ENCODE data around the gene TTC13.

TTC13 gene

GRCh38 chr1:230898748-230899147 lies 79.9 kb downstream of the TTC13 start:
- H3K4me3 ChIP-seq (ENCODE audit: low read length) = no peak overlapping the region
- no peak for TF ChIP-seq ZNF274 (IDR thresholded peaks at IDR 0.05; ENCODE audit: low read depth, low read length)

GRCh38 chr1:230898144-230898543 lies 80.5 kb downstream of the TTC13 start:
- no peak overlapping the region for H3K4me3 ChIP-seq (ENCODE audit: low read length)
- no peak for TF ChIP-seq ZNF274 (IDR thresholded peaks at IDR 0.05; ENCODE audit: low read depth, low read length)

DNA sequence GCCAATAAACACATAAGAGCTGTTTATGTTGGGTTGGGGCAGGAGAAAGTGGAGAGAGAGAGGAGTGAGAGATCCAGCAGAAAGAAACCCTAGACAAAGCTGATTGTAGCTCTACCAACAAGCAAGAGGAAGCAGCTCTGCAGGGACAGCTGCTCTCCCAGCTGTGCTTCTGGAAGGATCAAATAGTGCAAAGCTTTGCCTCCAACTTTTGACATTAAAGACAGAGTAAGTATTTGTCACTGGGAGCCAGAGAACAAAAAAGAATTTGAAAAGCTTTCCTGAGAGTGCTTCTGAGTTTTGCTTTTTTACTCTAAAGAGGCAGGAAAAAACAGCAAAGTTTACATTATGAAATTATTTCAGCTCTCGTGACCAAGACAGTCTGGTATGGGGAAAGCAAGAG lies 81.9 kb downstream of the TTC13 start:
- no peak for TF ChIP-seq ZNF274 (IDR thresholded peaks at IDR 0.05; ENCODE audit: low read depth, low read length)
- no peak overlapping the region for H3K4me3 ChIP-seq (ENCODE audit: low read length)

DNA sequence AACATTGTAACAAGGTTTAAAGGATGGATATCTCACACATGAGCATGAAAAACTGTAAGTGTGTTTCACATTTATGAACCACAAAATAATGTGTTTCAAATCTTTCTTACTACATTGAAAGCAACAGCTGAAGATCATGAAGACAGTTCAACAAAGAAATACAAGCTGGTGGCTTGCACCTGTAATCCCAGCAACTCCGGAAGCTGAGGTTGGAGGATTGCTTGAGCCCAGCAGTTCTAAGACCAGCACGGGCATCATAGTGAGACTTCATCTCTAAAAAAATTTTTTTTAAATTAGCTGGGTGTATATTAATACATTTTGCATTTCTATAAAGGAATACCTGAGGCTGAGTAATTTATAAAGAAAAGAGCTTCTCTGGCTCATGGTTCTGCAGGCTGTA lies 83.2 kb downstream of the TTC13 start:
- no peak for TF ChIP-seq ZNF274 (IDR thresholded peaks at IDR 0.05; ENCODE audit: low read depth, low read length)
- no peak overlapping the region for H3K4me3 ChIP-seq (ENCODE audit: low read length)

GRCh38 chr1:230894664-230895063 lies 84.0 kb downstream of the TTC13 start:
- no peak overlapping the region for H3K4me3 ChIP-seq (ENCODE audit: low read length)
- TF ChIP-seq ZNF274 (IDR thresholded peaks at IDR 0.05; ENCODE audit: low read depth, low read length) = no peak

DNA sequence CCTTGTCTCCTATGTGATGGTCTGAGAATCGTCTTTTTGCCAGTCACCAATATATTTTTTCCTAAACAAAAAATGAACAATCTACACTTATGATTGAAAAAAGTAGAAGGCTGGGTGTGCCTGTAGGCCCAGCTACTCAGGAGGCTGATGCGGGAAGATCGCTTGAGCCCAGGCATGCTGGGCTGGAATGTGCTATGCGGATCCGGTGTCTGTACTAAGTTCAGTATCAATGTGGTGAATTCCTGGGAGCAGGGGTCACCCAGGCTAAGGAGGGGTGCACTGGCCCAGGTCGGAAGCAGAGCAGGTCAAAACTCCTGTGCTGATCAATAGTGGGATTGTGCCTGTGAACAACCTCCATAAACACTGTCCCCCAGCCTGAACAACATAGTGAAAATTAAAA lies 84.6 kb downstream of the TTC13 start:
- H3K4me3 ChIP-seq (ENCODE audit: low read length) = no peak overlapping the region
- no peak for TF ChIP-seq ZNF274 (IDR thresholded peaks at IDR 0.05; ENCODE audit: low read depth, low read length)

DNA sequence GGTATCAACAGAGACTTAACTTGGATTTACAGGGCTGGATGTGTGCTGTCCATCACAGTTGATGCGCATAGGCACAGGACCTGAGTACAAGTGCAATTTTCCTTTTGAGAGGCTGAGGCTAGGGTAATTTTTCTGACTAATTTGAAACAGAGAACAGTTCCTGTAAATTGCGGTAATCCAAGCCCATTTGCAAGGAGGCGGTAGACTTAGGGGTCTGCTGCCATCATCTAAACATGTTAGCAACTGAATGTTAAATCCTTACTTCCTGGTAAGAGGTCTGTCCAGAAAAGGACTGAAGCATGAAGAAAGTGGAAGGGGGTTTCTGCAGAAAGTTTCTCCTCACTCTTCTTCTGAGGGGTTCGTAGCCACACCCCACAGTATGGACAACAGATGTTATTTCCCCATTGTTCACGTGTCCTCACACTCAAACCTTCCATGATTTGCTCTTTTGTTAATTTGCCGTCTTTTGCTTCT lies 86.6 kb downstream of the TTC13 start:
- no peak for TF ChIP-seq ZNF274 (IDR thresholded peaks at IDR 0.05; ENCODE audit: low read depth, low read length)
- no peak overlapping the region for H3K4me3 ChIP-seq (ENCODE audit: low read length)

DNA sequence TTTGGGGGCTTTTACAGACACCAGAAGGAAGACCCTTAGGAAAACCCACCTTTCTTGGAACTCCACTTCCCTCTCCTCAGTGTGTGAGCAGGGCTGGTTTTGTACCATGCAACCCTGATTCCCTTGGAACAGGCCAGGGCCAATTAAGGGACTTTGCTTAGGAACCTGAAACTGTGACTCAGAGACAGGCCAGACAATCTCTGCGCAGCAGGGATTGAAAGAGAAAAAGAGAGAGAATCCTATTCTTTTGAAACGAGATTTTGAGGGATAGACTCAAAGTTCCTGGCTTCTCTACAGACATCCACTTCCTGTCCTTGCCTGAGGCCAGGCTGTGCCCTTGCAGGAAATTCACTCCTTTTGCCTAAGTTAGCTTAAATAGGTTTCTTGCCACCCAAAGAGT lies 87.2 kb downstream of the TTC13 start:
- TF ChIP-seq ZNF274 (IDR thresholded peaks at IDR 0.05; ENCODE audit: low read depth, low read length) = no peak

GRCh38 chr1:230884646-230885045 lies 94.0 kb downstream of the TTC13 start:
- H3K4me3 ChIP-seq (ENCODE audit: low read length) = no peak overlapping the region
- no peak for TF ChIP-seq ZNF274 (IDR thresholded peaks at IDR 0.05; ENCODE audit: low read depth, low read length)

More for the DNA sequence above, 87.2 kb downstream of the TTC13 start:
- H3K4me3 ChIP-seq (ENCODE audit: low read length) = no peak overlapping the region

GRCh38 chr1:230883967-230884366 lies 94.7 kb downstream of the TTC13 start:
- TF ChIP-seq ZNF274 (IDR thresholded peaks at IDR 0.05; ENCODE audit: low read depth, low read length) = no peak
- no peak overlapping the region for H3K4me3 ChIP-seq (ENCODE audit: low read length)

GRCh38 chr1:230879778-230880177 lies 98.9 kb downstream of the TTC13 start:
- no peak for TF ChIP-seq ZNF274 (IDR thresholded peaks at IDR 0.05; ENCODE audit: low read depth, low read length)
- H3K4me3 ChIP-seq (ENCODE audit: low read length) = no peak overlapping the region

DNA sequence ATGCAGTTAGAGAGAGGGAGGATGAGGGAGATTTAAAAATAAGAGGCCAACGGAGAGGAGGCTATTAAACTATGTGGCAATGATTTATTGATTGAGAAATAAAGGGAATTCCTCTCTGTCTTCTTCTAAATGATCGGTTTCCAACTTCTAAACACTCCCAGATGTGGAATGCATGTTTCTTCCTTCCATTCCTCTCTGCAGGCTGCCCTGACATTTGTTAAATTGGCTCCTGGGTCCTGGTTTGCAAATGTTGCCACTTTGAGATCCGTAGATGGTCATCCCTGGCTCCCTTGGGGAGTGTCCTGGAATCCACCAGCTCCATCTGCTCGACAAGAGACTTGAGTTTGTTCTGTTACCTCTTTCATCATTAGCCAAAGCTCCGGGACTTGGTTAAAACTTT lies 100.1 kb downstream of the TTC13 start:
- no peak for TF ChIP-seq ZNF274 (IDR thresholded peaks at IDR 0.05; ENCODE audit: low read depth, low read length)
- no peak overlapping the region for H3K4me3 ChIP-seq (ENCODE audit: low read length)

GRCh38 chr1:230877924-230878590 lies 100.6 kb downstream of the TTC13 start:
- TF ChIP-seq ZNF274 (IDR thresholded peaks at IDR 0.05; ENCODE audit: low read depth, low read length) = no peak
- H3K4me3 ChIP-seq (ENCODE audit: low read length) = no peak overlapping the region

- no peak overlapping the region for H3K4me3 ChIP-seq (ENCODE audit: low read length)
- TF ChIP-seq ZNF274 (IDR thresholded peaks at IDR 0.05; ENCODE audit: low read depth, low read length) = no peak
These were observed 101.3 kb downstream of the TTC13 start for GRCh38 chr1:230877146-230877923.

DNA sequence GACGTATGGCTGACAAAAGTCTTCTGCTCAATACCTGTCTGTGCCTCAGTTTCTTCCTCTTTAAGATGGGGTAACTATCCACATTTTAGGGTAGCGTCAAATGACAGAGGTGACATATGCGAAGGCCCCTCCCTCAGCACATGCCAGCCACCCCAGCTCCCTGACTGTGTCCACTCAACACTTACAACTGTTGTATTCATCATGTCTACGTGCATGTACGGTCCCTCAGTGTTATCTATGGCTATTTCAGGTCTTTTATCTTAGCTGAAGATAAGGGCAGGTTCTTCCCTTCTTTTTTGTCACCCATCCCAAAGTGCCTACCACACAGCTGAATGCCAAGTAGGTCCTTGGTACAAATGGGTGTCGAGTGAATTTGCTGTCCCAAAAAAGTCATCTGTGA lies 102.0 kb downstream of the TTC13 start:
- H3K4me3 ChIP-seq (ENCODE audit: low read length) = no peak overlapping the region
- no peak for TF ChIP-seq ZNF274 (IDR thresholded peaks at IDR 0.05; ENCODE audit: low read depth, low read length)
